Measurements from ENCODE around the gene SHQ1.
"Not testable (repeated sequence)": the region's sequence is repeated elsewhere in the genome, so short reads cannot be mapped to it uniquely, and the experiment has no call there.

SHQ1 gene

GRCh38 chr3:72721683-72722381, 126.4 kb downstream of the SHQ1 start:
- DNase-seq (ENCODE audit: low spot score) (no peak), FAIRE-seq (no peak)

- FAIRE-seq (no peak), DNase-seq (ENCODE audit: low spot score) (no peak)
Observed at GRCh38 chr3:72720566-72720965, 127.7 kb downstream of the SHQ1 start.

GRCh38 chr3:72719137-72719536, 129.1 kb downstream of the SHQ1 start:
- FAIRE-seq (no peak), DNase-seq (ENCODE audit: low spot score) (no peak)

DNA sequence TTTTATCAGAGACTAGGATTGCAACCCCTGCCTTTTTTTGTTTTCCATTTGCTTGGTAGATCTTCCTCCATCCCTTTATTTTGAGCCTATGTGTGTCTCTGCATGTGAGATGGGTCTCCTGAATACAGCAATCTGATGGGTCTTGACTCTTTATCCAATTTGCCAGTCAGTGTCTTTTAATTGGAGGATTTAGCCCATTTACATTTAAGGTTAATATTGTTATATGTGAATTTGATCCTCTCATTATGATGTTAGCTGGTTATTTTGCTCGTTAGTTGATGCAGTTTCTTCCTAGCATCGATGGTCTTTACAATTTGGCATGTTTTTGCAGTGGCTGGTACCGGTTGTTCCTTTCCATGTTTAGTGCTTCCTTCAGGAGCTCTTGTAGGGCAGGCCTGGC, 134.1 kb downstream of the SHQ1 start:
- FAIRE-seq; DNase-seq (ENCODE audit: low spot score): not testable (repeated sequence)

- not testable (repeated sequence) for DNase-seq (ENCODE audit: low spot score); FAIRE-seq
Observed at GRCh38 chr3:72710471-72710870, 137.8 kb downstream of the SHQ1 start.

DNA sequence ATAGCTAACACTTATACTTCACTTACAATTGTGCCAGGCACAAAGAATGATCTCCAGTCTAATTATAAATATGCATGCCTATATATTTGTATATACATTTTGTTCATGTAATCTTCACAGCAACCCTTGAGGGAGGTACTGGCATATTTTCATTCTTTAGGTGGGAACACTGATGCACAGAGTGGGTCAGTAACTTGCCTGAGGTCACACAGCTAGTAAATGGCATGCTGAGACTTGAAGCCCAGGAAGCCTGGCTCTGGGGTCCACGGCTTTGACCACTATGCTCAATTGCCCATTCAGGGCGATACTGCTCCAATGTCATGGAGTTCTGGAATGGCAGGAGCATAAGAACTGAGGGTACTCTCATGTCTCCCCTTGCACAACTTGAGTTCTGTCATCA, 139.8 kb downstream of the SHQ1 start:
- DNase-seq (ENCODE audit: low spot score): no peak
- FAIRE-seq: no peak

- DNase-seq (ENCODE audit: low spot score): no peak
- no peak for FAIRE-seq
Observed at GRCh38 chr3:72702997-72703396, 145.2 kb downstream of the SHQ1 start.

- DNase-seq (ENCODE audit: low spot score): no peak
- FAIRE-seq: no peak
Observed at GRCh38 chr3:72702390-72702789, 145.9 kb downstream of the SHQ1 start.

- FAIRE-seq: no peak
Observed at GRCh38 chr3:72700106-72700505, 148.1 kb downstream of the SHQ1 start.

GRCh38 chr3:72699631-72700030, 148.6 kb downstream of the SHQ1 start:
- FAIRE-seq (no peak), DNase-seq (ENCODE audit: low spot score) (no peak)

More at GRCh38 chr3:72700106-72700505, 148.1 kb downstream of the SHQ1 start:
- DNase-seq (ENCODE audit: low spot score): no peak

Data from RCC 7860 (cell line).